Lower leg skin (tissue), 4 donors: ENCODE data around the gene GGT5. TPM values are rescaled to one million over a fixed set of nuclear protein-coding genes. Genes with fewer than 3 reads are reported as not detected.

Source experiments
- DNase-seq, 2 donors: peaks; one replicate each; pipeline ENCODE4 v3.0.0-alpha.2; 2019; ENCODE audit warnings: low spot score in 2 of 2
- H3K4me3 ChIP-seq: fragments of 200-600 bp; sonication (generic); 2 replicates; pipeline ENCODE4 v1.5.1; 2017; ENCODE audit warnings: mild to moderate bottlenecking, low read depth; ENCODE audit not compliant: poor library complexity, severe bottlenecking
- CTCF ChIP-seq, 3 donors: fragments of 450-650 bp; IDR thresholded peaks; one replicate each; pipeline ENCODE4 v1.5.1; 2016; ENCODE audit warnings: antibody characterized with exemption in 3 of 3, mild to moderate bottlenecking in 3 of 3, moderate library complexity in 2 of 3
- POLR2A ChIP-seq, 2 donors: fragments of 450-650 bp; IDR thresholded peaks; one replicate each; pipeline ENCODE4 v1.6.1; 2016 to 2017; ENCODE audit warnings: antibody characterized with exemption in 2 of 2, mild to moderate bottlenecking in 1 of 2, moderate library complexity in 1 of 2
- WGBS, 2 donors: methylation state at CpG; one replicate each; pipeline ENCODE4 v1.1.5; 2018; 5-methylcytosine and 5-hydroxymethylcytosine counted together
- intact Hi-C: fragments of 100-400 bp; cut with DNase I; formaldehyde crosslinking; loops from one replicate; pipeline ENCODE4 v1.15.0; 2023; ENCODE audit warnings: low total_unique reads
- total RNA-seq, 4 donors: library from RNA; depleted of rRNA; stranded (reverse); fragments of >200 nt; gene quantifications; one replicate each; pipeline ENCODE4 v1.1.0, GENCODE V29; 2016

The GGT5 gene
- total RNA-seq, 4 donors from 2014 or later, result 9.7 to 54.4 (median 15.3) TPM

GRCh38 chr22:24178502-24179440, 66.1 kb downstream of the GGT5 start:
- intact Hi-C loops, result no loop called here
- 73 to 78% methylated on average over 21 of the region's 21 CpGs for WGBS, 2 donors
- no peak for DNase-seq
- no peak overlapping the region for H3K4me3 ChIP-seq
- TF ChIP-seq CTCF (IDR thresholded peaks at IDR 0.05), result no peak
- no peak for TF ChIP-seq POLR2A (IDR thresholded peaks at IDR 0.05)

GRCh38 chr22:24178021-24178431, 66.9 kb downstream of the GGT5 start:
- H3K4me3 ChIP-seq, result no peak overlapping the region
- 87 to 92% methylated on average over 12 of the region's 12 CpGs for WGBS, 2 donors
- TF ChIP-seq POLR2A (IDR thresholded peaks at IDR 0.05) (no peak), CTCF (IDR thresholded peaks at IDR 0.05) (no peak)
- DNase-seq, result no peak
- intact Hi-C loops, result no loop called here

GRCh38 chr22:24177456-24177855, 67.4 kb downstream of the GGT5 start:
- 88 to 97% methylated on average over 7 to 10 of the region's 10 CpGs for WGBS, 2 donors
- no peak for DNase-seq
- no peak overlapping the region for H3K4me3 ChIP-seq
- intact Hi-C loops, result no loop called here
- TF ChIP-seq CTCF (IDR thresholded peaks at IDR 0.05) (no peak), POLR2A (IDR thresholded peaks at IDR 0.05) (no peak)

GRCh38 chr22:24177045-24177444, 67.8 kb downstream of the GGT5 start:
- 94 to 97% methylated on average over 4 to 5 of the region's 5 CpGs for WGBS, 2 donors
- H3K4me3 ChIP-seq, result no peak overlapping the region
- TF ChIP-seq POLR2A (IDR thresholded peaks at IDR 0.05), result no peak
- no peak for TF ChIP-seq CTCF (IDR thresholded peaks at IDR 0.05)
- no peak for DNase-seq
- intact Hi-C loops, result no loop called here

GRCh38 chr22:24176630-24177029, 68.3 kb downstream of the GGT5 start:
- no peak overlapping the region for H3K4me3 ChIP-seq
- DNase-seq, result no peak
- TF ChIP-seq CTCF (IDR thresholded peaks at IDR 0.05), result no peak
- no peak for TF ChIP-seq POLR2A (IDR thresholded peaks at IDR 0.05)
- 74 to 82% methylated on average over 5 to 9 of the region's 10 CpGs for WGBS, 2 donors
- intact Hi-C loops, result no loop called here
